Cerebellar nuclear complex (tissue), 1 donor: ENCODE results near the gene DDRGK1.
"Not testable (repeated sequence)": the region's sequence is repeated elsewhere in the genome, so short reads cannot be mapped to it uniquely, and the experiment has no call there.

Experiments used
- DNase-seq, 2 experiments: peaks; one replicate each; lab custom pipeline; 2025; lab: John Stamatoyannopoulos, UW

Gene DDRGK1

DNA sequence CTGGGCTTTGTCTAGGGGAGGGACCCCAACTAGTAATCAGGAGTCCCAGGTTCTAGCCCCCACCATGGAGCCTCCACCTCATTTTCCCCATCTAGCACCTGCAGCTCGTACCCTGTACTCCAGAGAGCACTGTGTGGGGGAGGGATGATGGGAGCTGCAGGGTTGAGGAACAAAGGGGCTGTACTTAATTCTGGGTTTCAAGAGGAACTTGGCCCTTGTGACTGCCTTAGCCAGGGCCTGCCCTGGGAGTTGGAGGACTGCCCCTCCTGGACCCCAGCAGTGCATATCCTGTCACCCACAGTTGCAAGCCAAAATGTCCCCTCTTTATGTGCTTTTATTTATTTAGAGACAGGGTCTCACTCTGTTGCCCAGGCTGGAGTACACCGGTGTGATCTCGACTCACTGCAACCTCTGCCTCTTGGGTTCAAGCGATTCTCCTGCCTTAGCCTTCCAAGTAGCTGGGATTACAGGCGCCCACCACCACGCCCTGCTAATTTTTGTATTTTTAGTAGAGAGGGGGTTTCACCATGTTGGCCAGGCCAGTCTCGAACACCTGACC, 11.0 kb upstream of the DDRGK1 start:
- not testable (repeated sequence) for DNase-seq

DNA sequence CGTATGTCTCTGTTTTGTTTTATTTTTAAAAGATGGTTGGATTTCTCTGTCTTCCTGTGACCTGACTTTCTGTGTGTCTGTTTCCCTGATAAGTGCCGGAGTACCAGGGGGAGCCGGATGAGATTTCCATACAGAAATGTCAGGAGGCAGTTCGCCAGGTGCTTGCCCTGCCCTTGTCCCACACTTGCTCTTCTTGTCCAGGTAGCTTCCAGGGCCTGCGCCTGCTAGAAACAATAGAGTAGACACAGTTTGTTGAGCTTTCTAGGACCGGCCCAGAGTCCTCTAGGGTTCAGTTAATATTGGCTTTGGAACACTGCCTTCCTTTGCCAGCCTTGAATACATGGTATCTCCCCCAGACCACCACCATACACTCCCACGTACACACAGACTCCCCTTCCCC, 8.7 kb upstream of the DDRGK1 start:
- DNase-seq = no peak

DNA sequence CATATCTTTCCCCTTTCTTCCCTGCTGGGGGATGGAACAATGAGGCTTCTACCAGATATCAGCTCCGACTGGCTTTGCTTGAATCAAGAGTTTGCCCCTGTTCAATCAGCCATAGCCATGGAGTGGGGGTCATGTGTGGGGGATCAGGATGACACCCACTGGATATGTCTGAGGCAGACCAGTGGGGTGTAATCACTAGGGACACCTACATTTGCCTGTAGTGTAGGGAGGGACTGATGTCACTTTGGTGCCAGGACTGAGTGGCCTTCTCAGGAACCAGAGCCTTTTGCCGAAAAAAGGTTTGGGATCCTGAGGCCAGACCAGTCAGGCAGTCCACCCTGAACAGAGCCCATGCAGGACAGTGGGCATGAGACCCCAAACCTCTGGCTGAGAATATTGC, 5.9 kb upstream of the DDRGK1 start:
- DNase-seq = no peak

DNA sequence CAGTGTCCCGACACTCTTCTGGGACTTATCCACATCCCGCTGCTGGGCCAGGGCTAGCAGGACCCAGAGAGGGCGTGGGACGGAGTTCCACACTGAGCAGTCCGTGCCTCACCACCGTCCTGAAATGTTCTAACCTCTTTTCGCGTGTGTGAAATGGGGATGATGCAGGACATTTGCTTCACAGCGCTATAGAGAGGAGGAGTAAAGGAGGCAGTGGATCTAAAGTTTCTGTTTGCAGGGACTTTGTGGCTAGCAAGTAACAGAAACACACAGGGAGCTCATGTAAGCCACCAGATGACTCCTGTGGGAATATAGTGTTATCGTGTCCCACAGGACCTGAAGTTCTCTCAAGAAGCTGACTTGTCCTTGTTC, 5.5 kb upstream of the DDRGK1 start:
- no peak for DNase-seq

DNA sequence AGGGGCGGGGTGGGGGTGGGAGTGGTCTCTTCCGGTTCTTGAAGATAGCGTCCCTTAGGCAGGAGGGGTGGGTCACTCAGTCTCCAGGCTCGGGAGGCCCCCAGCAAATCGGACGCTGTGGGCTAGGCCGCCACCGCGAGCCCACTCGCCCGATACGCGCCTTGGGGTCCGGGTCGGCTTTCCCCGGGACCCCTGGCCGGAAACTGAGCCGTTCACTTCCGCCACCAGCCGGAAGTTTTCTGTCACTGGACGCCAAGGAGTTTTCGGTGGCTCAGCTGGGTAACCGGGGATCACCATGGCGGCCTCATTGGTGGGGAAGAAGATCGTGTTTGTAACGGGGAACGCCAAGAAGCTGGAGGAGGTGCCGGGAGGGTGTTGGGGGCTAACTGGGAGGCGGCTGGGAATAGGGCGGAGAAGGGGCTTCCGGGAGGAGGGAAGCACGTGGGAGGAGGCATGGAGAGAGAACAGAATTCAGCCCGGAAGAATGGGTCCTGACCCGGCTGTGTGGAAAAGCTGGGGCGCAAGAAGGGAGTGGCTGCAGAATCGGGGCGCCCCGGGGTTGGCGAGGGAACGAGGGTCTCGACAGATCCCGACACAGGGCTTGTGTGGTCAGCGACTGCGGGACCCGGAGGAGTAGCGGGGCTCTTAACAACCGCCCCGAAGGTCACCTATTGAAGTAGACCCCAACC, 4.9 kb upstream of the DDRGK1 start, which contains the start of gene ITPA:
TSS of gene ITPA (plus strand) at position 242 of the 689 bp plus-strand sequence. CDS start at position 296, 54 bp downstream.
- DNase-seq = no peak

DNA sequence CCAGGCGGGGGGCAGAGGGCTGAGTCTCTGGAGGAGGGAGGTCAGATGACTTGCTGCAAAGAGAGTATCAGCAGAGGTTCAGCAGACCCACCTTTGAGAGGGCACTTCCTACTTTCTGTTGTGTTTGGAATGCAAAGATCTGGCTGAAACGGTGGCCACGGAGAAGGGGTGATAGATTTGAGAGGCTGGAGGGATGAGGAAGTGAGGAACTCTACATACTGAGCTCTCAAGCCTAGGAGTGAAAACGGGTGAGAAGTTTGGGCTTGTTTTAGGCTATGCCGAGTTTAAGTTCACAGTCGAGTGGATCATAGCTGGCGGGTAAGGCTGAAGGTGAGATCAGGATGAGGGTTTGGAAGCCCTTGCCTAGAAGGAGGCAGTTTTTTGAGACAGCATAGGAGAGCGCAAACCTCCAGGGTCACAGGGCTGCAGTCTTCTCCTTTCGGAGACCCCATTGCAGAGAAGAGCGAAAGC, 4.3 kb upstream of the DDRGK1 start:
- no peak for DNase-seq

DNA sequence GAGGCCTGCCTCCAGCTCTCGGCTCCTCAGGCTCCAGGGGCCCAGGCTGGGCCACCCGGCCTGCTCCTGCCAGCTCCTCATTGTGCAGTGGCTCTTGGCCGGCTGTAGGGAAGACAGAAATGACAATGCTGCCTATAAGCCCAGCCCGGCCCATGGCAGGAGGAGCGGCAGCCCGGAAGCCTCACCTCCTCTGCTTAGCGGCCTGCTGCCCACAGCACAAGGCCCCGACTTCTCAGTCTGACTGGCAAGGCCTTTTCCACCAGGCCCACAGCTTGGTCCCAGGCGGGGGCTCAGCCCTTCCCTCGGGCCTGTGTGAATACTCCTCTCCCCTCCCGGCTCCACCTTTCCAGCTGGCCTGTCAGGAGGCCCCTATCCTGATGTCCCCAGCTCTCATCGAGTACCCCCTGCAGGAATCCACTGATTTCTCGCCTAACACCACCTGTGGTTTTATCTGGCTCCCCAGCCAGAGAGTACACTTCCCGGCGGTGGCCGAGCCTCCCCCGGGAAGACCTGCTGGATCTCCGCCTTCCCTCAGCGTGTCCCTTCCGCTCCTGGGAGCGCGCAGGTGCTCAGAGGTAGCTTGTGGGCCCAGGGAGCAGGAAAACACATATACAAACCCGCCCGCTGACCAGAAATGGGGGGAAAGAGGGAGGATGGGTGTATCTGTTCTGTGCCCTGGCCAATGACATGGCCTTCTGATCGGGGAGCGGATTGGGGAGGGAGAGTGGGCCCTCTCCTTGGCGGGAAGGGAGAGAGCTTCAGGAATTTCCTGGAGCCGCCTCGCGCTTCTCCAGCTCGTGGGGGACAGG, 963 bp downstream of the DDRGK1 start:
- DNase-seq = no peak

DNA sequence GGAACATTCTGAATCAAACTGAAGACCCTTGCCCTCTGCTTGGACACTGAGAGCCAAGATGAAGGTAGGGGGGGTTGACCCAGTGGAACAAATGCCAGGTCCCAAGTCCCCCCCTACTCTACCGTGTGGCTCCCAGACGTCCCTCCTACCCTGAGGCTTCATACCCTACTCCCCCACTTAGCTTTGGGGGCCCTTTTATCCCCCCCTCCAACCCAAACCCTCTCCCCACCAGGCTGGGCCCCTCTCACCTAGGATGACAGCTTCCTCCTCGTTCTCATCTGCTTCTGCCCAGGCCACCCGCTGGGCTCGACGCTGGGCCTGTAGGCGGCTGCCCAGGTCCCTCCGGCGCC, 1.5 kb downstream of the DDRGK1 start:
- DNase-seq = no peak

DNA sequence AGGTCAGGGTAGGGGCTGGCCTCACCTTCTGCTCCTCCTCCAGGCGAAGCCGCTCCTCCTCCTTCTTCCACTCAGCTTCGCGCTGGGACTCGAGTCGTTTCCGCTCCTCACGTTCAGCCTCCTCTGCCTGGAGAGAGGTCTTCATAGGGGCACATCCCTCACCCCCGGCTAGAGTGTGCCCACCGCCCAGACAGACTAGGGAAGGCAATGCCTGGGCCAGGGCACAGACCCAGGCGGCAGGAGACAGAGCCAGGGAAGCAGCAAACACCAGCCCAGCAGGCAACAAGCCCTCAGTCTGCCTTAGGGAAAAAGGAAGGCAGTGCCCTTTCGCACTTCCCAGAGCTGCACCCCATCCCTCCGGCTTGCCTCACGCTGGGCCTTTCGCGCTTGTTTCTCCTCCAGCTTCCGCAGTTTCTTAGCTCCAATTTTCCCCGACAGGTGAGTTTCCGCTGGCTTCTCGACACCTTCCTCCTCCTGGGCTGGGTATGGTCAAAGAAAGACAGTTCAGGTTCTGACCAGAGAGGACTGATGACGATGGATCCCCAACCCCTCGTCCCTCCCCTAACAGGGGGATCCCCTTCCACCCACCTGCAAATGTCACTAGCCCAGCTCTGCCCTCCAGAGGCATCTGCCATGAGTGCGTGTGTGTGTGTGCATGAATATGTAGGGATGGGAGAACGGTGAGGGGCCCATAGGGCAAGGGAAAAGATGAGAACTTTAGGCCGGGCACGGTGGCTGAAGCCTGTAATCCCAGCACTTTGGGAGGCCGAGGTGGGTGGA, 4.3 kb downstream of the DDRGK1 start:
- no peak for DNase-seq

DNA sequence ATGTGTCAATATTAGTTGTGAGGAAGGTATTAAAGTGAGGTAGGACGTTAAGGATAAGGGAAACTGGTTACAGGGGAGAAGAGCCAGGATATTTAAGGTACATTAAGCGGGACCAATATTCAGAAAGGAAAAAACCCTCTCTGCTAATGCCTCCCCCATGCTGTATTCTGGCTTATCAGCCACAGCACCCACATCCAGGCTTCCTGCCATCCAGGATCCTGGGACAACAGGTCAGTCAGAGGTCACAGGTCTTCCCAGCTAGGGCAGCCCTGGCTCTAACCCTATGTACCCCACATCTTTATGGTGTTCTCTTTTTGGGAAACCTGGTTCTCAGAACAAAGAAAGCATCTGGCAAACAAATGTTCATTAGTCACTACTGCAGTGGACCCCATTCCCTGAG, 5.3 kb downstream of the DDRGK1 start:
- DNase-seq = no peak

DNA sequence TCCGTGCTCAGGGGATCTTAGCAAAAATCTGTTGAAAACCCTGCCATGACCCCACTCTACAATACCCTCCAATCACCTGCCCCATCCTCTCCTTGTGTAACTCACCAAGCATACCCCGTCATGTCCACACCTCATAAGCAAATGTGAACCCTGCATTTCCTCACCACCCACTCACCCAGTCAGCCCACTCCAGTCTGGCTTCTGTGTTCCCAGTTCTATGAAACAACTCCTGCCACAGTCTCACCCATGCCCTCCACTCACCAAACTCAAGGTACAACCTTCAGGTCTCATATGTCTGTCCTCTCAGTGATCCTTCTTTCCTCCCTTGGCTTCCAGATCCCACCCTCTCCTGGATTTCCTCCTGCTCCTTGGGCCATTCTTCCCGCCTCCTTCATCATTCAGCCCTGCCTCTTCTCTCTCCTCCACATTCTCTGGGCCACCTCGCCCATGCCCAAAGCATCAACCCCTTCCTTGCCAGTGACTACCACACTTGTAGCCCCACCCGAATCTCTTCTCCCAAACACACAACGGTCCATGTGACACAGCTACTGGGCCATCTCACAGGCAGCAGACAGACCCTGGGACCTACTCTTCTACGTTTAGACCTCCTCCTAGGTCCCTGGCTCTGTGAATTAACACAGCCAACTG, 8.8 kb downstream of the DDRGK1 start:
- no peak for DNase-seq

DNA sequence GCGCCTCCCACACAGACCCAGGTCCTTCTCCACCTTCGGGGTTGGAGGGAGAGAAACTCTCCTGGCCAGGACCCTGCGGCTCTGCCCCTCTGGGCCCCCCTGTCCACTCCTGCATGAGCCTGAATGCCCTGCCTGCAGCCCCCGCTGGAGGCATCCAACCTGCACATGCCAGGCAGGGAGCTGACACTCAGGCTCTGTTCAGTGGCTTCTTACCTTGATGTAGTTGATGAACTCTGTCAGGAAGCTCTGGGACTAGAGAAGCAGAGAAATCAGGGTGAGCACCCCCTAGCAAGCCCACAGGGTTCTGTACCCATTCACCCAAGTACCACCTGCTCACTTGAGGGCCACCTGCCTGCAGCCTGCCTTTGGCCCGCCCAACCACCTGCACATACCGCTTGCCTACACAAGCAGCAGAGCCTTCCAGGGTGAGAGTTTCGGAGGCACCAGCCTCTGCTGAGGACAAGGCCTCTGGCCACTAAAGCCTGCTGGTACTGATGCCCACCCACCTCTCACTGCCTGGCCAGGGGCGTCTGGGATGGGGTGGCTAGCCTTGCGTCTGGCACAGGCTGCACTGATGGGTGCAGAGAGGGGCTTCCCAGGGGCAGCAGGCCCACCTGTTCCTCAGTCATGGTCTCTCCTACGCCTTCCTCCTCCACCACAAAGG, 9.7 kb downstream of the DDRGK1 start:
- DNase-seq = no peak

DNA sequence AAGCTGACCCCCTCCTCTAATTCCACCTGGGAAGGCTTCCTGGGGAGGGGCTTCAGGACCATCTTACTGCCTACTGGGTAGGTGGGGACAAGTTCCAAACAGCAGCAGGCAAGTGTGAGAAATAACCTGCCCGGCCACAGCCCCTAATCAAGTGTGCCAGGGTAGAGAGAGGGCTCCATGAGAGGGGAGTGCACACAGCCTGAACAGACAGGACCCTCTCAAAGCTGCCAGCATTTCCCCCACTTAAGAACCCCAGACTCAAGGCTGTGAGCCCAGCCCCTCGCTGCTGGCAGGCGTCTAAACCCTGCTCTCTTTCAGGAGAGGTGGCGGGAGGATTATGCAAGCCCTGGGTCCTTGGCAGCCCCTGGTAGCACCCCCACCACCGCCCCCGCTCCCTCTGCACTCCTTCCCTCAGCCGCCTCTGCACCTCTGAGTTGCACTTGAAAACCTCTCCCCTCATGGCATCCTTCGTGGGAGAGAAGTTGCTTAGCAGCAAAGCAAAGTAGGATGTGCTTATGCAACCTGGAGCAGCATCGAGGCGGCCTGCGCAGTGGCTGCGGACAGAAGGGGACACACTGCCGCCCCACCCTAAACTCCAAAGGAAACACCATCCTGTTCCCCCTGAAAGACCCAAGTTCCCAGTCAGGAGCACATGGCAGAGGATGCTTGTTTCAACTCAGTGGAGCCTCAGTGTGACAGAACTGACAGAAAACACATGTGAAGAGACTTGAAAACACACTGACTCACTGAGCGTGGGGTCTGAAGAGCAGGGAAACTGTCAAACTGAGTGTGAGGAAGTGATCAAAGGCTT, 10.5 kb downstream of the DDRGK1 start:
- DNase-seq = no peak

DNA sequence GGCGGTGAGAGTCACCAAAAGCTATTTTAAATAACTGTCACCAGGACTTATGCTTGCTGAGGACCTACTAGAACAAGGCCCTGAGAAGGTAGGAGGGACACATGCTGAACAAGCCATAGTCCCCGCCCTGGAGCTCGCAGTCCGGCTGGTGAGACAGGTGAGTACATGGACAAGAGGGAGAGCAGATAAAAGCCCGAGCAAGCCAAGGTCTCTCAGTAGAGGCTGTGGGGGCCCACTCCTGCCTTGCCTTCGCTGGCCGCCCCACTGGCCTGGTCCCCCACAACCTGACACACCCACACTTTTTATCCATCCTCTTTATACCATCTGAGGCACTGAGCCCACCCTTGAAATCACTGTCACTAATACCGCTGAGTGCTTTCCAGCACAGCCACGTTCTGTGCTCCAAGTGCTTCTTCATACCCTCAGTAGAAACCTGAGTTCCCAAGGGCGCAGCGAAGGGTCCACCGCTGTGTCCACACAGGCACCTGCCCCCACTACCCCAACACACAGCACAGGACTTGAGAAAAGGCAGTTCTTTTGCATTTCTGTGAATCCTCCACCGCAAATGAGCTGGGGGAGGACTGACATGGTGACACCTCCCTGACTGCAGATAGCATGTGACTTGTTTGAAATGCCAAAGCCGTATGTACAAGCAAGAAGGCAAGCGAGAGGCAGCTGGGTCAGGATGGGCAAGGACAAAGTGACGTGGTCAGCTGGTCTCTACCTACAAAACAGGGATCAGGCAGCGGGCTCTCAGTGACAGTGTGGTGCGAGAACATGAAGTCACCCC, 12.1 kb downstream of the DDRGK1 start:
- DNase-seq = no peak

DNA sequence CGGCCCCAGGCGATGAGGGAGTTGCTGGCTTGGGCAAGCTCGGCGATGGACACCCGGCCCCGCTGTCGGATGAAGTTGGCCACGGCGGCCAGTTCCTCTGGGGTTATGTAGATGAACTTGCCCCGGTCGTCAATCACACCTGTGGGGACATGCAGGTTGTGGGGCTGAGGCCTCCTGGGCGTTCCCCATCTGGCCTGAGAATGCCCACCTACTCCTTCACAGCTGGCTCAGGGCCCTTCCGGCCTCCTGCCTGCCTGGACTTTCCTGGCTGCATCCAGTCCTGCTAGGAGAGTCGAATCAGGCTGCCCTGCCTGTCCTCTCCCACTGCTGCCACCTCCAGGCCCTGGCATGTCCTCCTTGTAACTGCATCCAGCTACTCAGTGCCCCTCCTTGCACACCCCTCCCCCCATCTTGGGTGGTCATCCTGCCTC, 13.8 kb downstream of the DDRGK1 start:
- DNase-seq = no peak

DNA sequence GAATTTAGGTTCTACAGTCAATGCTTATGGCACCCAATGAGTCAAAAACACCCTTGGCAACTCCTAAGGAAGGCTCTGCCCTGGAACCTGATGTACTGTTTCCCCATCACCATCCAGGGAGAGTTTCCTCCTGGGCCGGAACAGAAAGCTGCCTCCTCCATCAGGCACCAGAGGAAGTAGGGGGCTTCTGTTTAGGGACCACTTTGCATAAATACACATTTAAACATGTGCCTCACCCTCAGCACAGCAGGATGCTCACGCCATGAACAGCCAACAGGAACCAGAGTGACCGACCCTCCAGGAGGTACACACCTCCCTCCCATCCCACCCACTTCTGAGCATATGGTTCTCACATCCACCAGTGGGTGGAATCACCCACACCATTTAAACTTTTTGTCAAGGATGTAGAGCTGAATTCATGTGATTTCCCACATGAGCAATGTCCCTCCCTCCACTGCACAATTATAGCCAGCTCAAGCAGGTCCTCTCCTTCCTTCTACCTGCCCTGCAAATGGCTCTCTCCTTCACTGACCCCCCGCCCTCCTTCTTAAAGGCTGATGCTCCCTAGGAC, 14.8 kb downstream of the DDRGK1 start:
- DNase-seq = no peak

DNA sequence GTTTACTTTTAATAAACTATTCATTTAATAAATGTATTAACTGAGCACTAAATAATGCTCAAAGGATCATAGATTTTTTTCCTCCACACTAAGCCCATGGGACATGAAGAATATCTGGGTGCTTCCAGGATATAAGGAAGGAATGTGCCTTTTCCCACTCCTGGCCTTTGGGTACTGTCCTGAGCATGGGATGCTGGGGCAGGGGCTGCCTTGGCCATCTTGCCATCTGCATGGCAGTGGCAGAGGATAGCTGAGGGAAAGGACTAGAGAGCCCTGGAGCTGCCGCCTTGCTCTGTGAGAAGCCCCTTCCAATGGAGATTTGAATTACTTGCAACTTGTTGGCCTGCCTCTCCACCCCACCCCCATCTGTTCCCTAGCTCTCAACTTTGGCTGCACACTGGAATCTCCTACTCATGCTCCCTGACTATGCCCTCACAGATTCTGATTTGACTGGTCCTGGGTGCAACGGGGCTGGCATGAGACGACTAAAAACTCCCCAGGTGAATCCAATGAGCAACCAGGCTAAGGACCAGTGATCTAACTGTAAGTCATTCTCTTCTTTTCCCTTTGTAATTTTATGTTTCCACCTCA, 15.6 kb downstream of the DDRGK1 start:
- no peak for DNase-seq

DNA sequence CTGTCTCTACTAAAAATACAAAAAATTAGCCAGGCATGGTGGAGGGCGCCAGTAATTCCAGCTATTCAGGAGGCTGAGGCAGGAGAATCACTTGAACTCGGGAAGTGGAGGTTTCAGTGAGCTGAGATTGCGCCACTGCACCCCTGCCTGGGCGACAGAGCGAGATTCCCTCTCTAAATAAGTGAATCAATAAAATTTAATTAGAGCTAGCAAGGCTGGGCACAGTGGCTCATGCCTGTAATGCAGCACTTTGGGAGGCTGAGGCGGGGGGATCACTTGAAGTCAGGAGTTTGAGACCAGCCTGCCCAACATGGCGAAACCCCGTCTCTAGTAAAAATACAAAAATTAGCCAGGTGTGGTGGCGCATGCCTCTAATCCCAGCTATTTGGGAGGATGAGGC, 16.6 kb downstream of the DDRGK1 start:
- DNase-seq = not testable (repeated sequence)
